HG03521 (cell line): ENCODE measurements around the gene NTRK1.

Experiments
- ATAC-seq: cut with Tn5 transposase; IDR thresholded peaks from one replicate; pipeline ENCODE4 v1.9.1; 2021; ENCODE audit warnings: mild to moderate bottlenecking, moderate library complexity; ENCODE audit not compliant: unreplicated experiment

The NTRK1 gene

GRCh38 chr1:156929596-156930238 is 69.1 kb downstream of the NTRK1 start:
- ATAC-seq: no peak

- ATAC-seq: no peak
Measured at GRCh38 chr1:156930483-156930882, 69.8 kb downstream of the NTRK1 start.
